SU-DHL-6 (cell line): ENCODE data around the gene RELL1.

ENCODE experiments used
- EZH2phosphoT487 ChIP-seq: fragments of 200-600 bp; sonication (generic), shearing (Covaris generic); conservative IDR thresholded peaks from 2 replicates; pipeline ENCODE4 v1.6.1; 2018; ENCODE audit warnings: mild to moderate bottlenecking, antibody characterized with exemption, low read length, moderate library complexity, mixed read lengths
- TF ChIP-seq, protein P1 (sequence below): fragments of 200-600 bp; sonication (generic); IDR thresholded peaks from one replicate; pipeline ENCODE4 v1.5.1; 2017; ENCODE audit warnings: antibody characterized with exemption, mild to moderate bottlenecking, low read length, moderate library complexity; ENCODE audit not compliant: insufficient read depth, poor library complexity, severe bottlenecking

DNA sequence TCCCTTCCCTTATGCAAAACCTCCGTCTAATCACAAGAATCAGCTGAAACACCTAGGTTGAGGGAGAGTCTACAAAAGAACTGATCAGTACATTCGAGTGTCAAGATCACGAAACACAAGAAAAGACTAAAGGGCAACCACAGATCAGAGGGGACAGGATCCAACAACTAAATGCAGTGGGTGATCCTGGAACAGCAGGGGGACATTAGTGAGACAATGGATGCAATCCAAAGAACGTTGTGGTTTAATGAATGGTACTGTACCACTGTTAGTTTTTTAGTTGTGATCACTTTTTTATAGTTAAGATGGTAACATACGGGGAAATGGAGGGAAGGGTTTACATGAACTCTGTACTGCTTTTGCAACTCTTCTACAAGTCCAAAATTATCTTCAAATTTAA, 79.2 kb downstream of the RELL1 start:
- TF ChIP-seq, protein P1, sequence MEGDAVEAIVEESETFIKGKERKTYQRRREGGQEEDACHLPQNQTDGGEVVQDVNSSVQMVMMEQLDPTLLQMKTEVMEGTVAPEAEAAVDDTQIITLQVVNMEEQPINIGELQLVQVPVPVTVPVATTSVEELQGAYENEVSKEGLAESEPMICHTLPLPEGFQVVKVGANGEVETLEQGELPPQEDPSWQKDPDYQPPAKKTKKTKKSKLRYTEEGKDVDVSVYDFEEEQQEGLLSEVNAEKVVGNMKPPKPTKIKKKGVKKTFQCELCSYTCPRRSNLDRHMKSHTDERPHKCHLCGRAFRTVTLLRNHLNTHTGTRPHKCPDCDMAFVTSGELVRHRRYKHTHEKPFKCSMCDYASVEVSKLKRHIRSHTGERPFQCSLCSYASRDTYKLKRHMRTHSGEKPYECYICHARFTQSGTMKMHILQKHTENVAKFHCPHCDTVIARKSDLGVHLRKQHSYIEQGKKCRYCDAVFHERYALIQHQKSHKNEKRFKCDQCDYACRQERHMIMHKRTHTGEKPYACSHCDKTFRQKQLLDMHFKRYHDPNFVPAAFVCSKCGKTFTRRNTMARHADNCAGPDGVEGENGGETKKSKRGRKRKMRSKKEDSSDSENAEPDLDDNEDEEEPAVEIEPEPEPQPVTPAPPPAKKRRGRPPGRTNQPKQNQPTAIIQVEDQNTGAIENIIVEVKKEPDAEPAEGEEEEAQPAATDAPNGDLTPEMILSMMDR = no peak
- TF ChIP-seq EZH2phosphoT487 = no peak
